ENCODE measurements around the gene MRPL36.

Gene MRPL36

GRCh38 chr5:1815071-1815786 lies 15.6 kb upstream of the MRPL36 start:
- no peak for DNase-seq (ENCODE audit: low spot score)
- in situ Hi-C loops (cut with MboI; ENCODE audit: low pct_unique_long_range_greater_than_20kb, low sequenced_read_pairs, unreplicated experiment) = no loop called here
- TF ChIP-seq CTCF (IDR thresholded peaks at IDR 0.05; ENCODE audit: extremely low read depth, insufficient read depth, missing control alignments) = no peak

- in situ Hi-C loops (cut with MboI; ENCODE audit: low pct_unique_long_range_greater_than_20kb, low sequenced_read_pairs, unreplicated experiment) = no loop called here
- no peak for DNase-seq (ENCODE audit: low spot score)
- no peak for TF ChIP-seq CTCF (IDR thresholded peaks at IDR 0.05; ENCODE audit: extremely low read depth, insufficient read depth, missing control alignments)
These were observed 14.8 kb upstream of the MRPL36 start for GRCh38 chr5:1814183-1815020.

GRCh38 chr5:1810581-1811101 lies 11.0 kb upstream of the MRPL36 start:
- DNase-seq (ENCODE audit: low spot score) = no peak
- TF ChIP-seq CTCF (IDR thresholded peaks at IDR 0.05; ENCODE audit: extremely low read depth, insufficient read depth, missing control alignments) = no peak
- in situ Hi-C loops (cut with MboI; ENCODE audit: low pct_unique_long_range_greater_than_20kb, low sequenced_read_pairs, unreplicated experiment) = no loop called here

- no peak for TF ChIP-seq CTCF (IDR thresholded peaks at IDR 0.05; ENCODE audit: extremely low read depth, insufficient read depth, missing control alignments)
- in situ Hi-C loops (cut with MboI; ENCODE audit: low pct_unique_long_range_greater_than_20kb, low sequenced_read_pairs, unreplicated experiment) = no loop called here
- no peak for DNase-seq (ENCODE audit: low spot score)
These were observed 9.9 kb upstream of the MRPL36 start for GRCh38 chr5:1809416-1810035.

GRCh38 chr5:1808439-1808838 lies 8.8 kb upstream of the MRPL36 start:
- no peak for DNase-seq (ENCODE audit: low spot score)
- no peak for TF ChIP-seq CTCF (IDR thresholded peaks at IDR 0.05; ENCODE audit: extremely low read depth, insufficient read depth, missing control alignments)
- in situ Hi-C loops (cut with MboI; ENCODE audit: low pct_unique_long_range_greater_than_20kb, low sequenced_read_pairs, unreplicated experiment) = no loop called here

GRCh38 chr5:1807451-1808185 lies 8.0 kb upstream of the MRPL36 start:
- no peak for TF ChIP-seq CTCF (IDR thresholded peaks at IDR 0.05; ENCODE audit: extremely low read depth, insufficient read depth, missing control alignments)
- no peak for DNase-seq (ENCODE audit: low spot score)
- in situ Hi-C loops (cut with MboI; ENCODE audit: low pct_unique_long_range_greater_than_20kb, low sequenced_read_pairs, unreplicated experiment) = no loop called here

Measured in GM13977 (cell line).